ENCODE measurements around the gene ZFP36.

GRCh38 chr19:39428283-39429112 is 21.9 kb downstream of the ZFP36 start:
- TF ChIP-seq, protein P1, sequence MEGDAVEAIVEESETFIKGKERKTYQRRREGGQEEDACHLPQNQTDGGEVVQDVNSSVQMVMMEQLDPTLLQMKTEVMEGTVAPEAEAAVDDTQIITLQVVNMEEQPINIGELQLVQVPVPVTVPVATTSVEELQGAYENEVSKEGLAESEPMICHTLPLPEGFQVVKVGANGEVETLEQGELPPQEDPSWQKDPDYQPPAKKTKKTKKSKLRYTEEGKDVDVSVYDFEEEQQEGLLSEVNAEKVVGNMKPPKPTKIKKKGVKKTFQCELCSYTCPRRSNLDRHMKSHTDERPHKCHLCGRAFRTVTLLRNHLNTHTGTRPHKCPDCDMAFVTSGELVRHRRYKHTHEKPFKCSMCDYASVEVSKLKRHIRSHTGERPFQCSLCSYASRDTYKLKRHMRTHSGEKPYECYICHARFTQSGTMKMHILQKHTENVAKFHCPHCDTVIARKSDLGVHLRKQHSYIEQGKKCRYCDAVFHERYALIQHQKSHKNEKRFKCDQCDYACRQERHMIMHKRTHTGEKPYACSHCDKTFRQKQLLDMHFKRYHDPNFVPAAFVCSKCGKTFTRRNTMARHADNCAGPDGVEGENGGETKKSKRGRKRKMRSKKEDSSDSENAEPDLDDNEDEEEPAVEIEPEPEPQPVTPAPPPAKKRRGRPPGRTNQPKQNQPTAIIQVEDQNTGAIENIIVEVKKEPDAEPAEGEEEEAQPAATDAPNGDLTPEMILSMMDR (IDR thresholded peaks at IDR 0.05; ENCODE audit: low read depth, low read length, poor library complexity, severe bottlenecking): no peak
- no peak for TF ChIP-seq EZH2phosphoT487 (IDR thresholded peaks at IDR 0.05; ENCODE audit: borderline replicate concordance, low read length)
